HUDEP-2 (cell line): ENCODE data around the gene CD1C.
A peak's percentile ranks its signal among the peaks of the same experiment; 100 is the strongest.
"Not testable (repeated sequence)": the region's sequence is repeated elsewhere in the genome, so short reads cannot be mapped to it uniquely, and the experiment has no call there.

ENCODE experiments used
- DNase-seq, 76 experiments: peaks; one replicate each; lab custom pipeline; 2025; ENCODE audit not compliant: unreplicated experiment in 76 of 76; lab: John Stamatoyannopoulos, UW

Gene CD1C

DNA sequence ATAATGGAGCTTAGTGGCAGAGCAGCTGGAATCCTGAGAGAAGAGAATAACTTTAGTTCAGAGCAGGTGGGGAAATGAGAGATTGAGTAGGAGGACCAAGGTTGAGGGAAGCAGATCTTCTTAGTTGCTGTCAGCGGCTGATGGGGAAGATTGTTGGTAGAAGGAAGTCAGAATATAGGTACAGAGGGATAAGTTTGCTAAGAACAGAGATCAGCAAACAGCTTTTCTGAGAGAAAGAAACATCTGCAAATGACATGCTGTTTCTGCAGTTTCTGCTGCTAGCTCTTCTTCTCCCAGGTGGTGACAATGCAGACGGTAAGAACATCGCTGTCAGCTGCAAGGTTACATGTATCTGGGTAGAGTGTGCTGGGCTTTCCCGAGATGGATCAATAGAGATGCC is at the start of gene CD1C:
TSS of gene CD1C (plus strand) at position 113 of the 400 bp plus-strand sequence. CDS start at position 255, 142 bp downstream.
- DNase-seq: no peak

DNA sequence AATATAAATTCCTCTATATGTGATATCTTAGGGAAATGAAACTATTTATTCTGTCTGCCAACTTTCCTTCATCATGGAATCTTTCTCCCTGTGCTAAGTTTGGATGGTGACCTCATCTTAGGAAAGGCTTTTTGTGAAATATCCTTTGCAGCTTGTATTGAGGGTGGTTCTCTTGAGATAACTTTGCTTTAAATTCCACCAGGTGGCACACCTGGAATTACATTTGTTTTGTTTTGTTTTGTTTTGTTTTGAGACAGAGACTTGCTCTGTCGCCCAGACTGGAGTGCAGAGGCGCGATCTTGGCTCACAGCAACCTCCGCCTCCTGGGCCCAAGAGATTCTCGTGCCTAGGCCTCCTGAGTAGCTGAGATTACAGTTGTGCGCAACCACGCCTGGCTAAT is 43.1 kb upstream of the CD1C start:
- DNase-seq: no peak

DNA sequence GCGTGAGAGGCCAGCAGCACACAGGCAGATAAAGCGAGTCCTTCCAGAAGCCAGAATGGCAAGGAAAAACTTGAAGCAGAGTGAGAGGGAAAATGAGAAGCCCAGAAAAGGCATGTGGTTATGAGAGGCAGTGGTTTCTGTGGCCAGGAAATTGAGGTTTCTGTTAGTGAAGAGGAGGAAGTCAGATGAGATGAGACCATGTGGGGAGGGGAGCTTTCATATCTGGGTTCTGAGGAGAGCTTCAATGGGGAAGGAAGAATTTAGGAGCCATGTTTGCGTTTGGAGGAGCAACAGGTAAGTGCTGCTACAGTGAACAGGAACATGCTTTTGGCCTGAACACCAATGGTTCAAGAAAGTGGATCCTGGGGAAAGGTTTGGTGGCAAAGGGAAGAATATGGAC is 41.6 kb upstream of the CD1C start:
- DNase-seq: no peak

DNA sequence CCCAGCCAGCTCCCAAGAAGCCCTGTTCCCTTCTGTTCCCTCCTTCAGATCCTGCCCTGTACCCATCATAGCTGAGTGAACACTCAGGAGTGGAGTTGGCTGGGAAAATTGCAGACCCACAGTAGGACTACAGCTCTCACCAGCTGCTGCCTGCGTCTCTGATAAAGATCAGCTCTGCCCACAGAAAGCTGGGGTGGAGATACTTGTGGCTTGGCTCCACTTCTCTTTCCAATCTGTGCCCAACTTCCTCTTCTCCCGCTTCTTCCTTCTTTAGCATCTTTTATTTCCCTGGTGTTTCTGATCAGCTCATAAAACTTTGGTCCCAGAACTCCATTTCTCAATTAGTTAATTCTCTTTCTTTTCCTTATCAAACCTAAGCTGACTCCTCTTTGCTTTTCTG is 41.0 kb upstream of the CD1C start:
- DNase-seq: no peak

DNA sequence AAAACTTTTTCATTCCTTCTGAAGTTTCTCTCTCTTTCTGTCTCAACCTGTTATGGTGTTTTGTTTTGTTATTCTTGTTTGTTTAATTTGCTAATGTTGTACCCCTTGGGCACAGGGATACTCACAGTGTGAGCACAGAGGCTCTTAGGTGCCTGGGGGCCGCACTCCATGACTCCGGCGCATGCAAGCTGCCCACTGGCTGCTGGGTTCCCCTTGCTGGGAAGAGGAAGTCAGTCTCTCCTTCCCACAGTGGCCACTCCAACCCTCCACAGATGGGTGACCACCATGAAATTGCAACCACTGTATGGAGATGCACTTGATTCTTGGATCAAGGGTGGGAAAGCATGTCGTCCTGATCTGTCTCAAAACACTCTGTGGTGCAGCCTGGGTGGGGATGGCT is 40.1 kb upstream of the CD1C start:
- no peak for DNase-seq

DNA sequence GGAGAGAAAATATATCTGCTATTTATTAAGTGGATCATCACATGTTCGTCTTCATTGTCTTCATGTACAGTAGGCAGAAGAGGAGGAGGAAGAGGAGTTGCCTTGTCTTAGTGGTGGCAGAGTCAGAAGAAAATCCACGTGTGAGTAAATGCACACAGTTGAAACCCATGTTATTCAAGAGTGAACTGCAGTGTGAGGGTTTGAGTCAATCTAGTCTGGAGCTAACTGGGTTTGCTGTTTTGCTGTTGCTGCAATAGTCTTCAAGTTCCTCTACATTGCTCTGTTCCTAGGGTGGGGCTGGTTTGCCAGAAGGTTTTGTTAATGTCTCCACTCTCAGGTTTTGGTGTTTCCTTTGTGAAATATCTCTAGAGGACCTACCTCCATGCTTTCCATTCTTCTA is 38.6 kb upstream of the CD1C start:
- no peak for DNase-seq

DNA sequence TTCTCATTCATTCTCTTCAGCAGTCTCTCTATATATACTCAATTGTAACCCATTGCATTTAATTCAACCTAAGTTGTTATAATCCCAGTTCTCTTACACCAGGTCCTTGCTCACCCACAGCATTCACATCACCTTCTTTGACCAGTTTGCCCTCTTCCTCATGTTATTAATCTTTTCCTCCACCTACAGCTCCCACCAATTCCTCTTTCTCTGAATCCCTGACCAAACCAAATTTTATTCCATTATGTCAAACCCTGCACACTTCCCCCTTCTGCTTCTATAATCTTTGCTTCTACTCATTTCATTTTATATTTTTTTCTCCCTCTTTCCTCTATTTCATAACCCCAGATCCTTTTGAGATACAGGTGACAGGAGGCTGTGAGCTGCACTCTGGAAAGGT is 34.1 kb upstream of the CD1C start:
- DNase-seq: no peak

DNA sequence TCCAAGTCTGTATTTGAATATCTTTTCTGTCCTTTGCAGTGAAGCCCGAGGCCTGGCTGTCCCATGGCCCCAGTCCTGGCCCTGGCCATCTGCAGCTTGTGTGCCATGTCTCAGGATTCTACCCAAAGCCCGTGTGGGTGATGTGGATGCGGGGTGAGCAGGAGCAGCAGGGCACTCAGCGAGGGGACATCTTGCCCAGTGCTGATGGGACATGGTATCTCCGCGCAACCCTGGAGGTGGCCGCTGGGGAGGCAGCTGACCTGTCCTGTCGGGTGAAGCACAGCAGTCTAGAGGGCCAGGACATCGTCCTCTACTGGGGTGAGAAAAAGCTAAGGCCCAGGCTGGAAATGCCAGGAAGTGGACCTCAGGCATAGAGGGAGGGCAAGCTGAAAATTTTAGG is 33.0 kb upstream of the CD1C start:
- not testable (repeated sequence) for DNase-seq

DNA sequence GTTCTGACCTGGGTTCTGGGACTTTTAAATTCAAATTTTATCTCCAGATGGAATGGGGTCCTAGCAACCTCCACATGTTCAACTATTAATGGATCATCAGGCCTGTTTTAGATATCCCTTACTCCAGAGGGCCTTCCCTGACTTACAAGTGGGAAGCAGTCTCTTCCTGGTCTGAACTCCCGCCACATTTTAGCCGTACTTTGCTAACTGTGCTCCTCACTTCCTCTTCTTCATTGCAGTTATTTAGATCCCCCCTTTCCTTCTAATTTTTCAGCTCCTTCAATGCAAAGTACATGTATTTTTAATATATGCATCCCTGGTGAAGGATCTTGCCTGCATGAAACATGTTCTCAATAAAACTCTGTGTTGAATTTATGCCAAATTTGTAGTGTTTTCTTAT is 31.8 kb upstream of the CD1C start:
- DNase-seq: no peak

DNA sequence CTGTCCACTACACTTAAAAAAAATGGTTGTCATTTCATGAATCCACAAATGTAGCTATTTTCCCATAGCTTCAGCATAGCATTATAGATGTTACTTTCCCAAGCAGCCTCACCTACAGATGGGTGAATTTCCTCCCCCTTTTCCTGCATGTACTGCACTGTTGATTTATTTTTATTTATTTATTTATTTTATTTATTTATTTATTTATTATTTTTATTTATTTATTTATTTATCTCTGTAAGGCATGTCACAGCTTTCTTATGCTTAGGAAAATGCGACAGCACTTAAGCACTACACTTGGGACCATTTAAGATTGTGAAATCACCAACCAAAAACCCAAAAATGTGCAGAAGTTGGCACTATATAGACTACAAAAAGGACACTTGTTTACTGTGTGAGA is 30.6 kb upstream of the CD1C start:
- DNase-seq: no peak

DNA sequence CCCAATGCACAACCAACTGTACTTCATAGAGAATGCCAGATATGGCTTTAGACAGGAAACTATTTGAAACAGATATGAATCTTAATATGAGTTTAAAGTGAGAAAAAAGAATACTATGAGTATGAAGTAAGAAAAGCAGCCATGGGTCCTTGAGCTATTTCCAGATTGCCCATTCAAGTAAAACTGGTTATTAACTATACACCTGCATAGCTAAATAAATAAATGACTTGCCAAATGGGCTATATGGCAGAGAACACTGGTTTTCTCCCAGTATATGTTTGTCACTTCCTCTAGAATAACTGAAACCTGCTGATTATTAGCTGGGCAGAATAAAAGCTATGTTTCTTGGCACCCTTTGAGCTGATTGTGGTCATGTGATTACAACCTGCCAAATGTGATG is 17.0 kb upstream of the CD1C start:
- DNase-seq: no peak

DNA sequence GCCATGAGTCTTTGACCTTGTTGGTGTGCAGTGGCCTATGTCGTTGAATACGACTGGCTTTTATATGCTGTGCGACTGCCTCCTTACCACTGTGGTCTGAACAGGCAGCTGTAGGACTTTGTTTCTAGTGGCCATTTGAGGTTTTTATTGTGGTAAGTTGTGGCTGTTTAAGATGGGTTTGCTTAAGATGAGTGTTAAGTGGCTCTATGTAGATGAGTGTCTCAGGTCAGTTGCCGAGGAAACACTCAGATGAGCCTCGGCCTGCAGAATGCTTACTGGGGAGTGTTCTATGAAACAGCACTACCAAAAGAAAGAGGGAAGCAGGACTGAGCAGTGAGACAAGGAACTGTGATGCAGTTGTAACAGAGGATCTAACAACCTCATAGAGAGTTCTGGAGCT is 14.9 kb upstream of the CD1C start:
- DNase-seq: peak in 1 of 76 experiments; percentile 1

DNA sequence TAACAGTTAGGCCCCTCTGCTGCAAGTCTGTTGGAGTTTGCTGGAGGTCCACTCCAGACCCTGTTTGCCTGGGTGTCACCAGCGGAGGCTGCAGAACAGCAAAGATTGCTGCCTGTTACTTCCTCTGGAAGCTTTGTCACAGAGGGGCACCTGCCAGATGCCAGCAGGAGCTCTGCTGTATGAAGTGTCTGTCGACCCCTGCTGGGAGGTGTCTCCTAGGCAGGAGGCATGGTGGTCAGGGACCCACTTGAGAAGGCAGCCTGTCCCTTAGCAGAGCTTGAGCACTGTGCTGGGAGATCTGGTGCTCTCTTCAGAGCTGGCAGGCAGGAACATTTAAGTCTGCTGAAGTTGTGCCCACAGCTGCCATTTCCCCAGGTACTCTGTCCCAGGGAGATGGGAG is 7.3 kb upstream of the CD1C start:
- DNase-seq: not testable (repeated sequence)

DNA sequence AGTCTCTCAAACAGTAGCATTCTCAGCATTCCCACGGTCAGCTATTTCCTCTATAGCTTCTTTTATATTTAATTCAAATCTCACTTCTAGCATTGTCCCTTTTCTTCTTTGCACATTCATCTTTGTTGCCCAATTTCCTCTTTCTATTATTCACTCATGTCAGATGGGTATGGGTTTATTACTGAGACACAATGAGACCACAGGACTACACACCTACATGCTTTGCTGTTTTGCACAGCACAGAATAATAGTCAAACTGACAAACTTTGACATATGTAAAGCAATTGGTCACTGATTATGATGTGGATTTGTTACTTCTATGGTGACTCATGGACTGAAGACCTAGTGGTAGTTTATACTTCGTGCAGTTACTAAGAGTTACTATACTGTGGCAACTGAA is 5.8 kb upstream of the CD1C start:
- no peak for DNase-seq

DNA sequence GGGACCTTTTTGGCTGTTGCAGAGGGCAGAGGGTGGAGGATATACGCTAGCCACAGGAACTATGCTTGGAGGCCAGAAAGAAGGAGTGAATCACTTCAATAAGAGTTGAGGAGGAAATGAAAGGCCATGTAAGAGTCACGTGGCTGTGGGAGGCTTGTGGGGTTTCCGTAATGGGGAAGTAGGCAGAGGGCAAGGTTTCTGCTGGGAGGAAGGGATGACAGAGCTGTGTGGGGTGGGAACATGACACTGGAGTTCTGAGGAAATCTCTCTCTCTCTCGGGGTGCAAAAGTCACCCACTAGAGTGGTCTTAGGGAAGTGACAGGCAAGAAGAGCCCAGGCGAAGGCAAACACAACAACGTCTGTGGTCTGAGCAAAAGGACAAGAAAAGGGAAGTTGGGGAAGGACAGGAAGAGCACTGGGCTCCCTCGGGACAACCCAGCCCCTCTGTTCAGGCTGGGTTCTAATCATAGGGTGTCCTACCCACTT is 3.9 kb upstream of the CD1C start:
- DNase-seq: peak in 4 of 76 experiments; percentile 0 to 2 (median 2)

DNA sequence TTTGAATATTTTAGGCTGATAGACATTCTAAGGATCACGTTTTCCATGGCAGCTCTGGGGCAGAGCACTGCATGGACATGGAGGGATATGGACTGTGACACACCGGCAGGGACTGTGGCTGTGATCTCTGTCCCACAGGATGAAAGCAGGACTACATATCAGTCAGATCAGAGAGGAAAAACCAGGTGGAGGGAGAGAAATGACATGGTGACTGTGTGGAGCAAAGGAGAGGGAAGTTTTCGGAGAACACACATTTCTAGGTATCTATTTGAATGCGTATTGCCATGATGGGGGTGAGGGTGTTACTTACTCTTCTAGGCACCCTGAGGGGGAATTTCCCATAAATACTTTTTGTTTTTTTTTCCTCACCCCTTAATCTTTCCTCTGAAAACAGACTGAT is 3.2 kb upstream of the CD1C start:
- no peak for DNase-seq

DNA sequence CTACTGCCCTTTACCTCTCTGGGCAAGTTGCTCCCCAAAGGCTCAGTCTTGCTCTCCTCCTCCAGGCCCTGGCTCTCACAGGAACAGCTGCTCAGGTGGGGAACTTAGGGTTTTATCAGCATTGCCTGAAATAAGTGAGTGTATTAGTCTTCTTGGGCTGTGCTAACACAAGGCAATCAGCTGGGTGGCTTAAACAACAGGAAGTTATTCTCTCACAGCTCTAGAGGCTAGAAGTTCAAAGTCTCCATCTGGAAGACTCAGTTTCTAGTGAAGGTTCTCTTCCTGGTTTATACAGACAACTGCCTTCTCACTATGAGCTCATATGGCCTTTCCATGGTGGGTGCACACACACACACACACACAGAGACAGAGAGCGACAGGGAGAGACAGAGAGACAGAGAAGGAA is 2.8 kb upstream of the CD1C start:
- no peak for DNase-seq

DNA sequence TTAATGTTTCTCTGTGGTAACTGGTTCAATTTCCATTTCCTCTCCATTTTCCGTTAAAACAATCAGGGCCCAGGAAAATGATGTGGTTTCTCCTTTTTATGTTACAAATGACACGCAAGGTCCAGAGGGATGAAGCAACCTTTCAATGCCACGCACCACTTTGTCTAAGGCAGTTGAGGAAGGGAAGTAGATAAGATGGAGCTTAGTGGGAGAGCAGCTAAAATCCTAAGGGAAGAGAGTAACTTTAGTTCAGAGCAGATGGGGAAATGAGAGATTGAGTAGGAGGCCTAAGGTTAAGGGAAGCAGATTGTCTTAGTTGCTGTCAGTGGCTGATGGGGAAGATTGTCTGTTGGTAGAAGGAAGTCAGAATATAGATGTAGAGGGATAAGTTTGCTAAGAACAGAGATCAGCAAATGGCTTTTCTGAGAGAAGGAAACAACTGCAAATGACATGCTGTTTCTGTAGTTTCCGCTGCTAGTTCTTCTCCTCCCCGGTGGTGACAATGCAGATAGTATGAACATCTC is 660 bp downstream of the CD1C start:
- DNase-seq: no peak

DNA sequence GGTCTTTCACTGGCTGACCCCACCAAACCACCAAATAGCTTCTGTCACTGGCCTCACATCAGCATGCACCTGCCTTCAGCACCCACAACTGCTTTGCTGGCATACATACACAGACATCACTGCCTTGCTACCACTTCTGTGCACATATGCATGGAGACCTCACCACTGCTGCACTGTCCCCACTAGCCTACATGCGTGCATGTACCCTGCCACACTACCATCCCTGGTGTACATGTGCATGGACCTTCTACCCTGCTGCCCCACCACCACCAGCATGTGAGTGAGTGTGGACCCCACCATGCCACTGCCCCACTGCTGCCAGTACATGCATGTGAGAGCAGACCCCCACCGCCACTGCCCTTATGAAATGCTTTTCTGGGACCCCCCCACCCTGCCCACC is 6.1 kb downstream of the CD1C start:
- DNase-seq: no peak

DNA sequence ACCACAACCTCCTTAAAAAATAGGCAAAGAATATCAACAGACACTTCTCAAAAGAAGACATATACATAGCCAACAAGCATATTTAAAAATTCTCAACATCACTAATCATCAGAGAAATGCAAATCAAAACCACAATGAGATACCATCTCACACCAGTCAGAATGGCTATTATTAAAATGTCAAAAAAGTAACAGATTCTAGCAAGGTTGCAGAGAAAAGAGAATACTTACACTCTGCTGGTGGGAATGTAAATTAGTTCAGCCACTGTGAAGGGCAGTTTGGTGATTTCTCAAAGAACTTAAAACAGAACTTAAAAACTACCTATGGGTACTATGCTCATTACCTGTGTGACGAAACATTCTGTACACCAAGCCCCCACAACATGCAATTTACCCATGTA is 20.9 kb downstream of the CD1C start:
- no peak for DNase-seq

DNA sequence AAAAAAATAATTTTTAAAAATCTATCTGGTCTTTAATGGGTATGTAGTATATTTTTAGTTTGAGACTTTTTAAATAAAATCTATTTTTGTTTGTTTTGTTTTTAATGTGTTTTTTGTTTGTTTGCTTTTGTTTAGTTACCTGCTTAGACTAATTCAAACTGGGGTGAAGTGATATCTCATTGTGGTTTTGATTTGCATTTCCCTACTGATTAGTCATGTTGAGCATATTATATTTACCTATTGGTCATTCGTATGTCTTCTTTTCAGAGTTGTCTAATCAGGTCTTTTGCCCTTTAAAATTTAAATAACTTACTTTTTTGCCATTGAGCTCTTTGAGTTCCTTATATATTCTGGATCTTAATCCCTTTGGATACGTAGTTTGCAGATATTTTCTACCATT is 21.3 kb downstream of the CD1C start:
- no peak for DNase-seq

DNA sequence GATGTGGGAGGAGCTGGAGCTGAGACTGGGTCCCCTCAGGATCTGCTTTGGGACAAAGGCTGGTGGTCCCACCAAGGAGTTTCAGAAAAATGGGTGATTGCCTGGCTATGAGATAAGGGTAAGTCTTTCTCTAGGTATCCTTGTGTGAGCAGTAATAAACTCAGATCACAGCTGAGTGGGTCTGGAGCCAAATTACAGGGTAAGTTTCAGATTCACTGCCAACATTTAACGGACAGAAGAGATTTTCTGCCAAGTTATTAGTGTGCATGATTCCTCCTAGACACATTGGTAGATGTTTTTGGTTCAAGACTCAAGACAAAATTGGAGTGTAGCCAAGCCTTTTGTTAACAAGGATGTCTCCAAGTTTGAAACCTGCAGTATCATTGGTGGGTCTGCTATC is 34.1 kb downstream of the CD1C start:
- DNase-seq: no peak

DNA sequence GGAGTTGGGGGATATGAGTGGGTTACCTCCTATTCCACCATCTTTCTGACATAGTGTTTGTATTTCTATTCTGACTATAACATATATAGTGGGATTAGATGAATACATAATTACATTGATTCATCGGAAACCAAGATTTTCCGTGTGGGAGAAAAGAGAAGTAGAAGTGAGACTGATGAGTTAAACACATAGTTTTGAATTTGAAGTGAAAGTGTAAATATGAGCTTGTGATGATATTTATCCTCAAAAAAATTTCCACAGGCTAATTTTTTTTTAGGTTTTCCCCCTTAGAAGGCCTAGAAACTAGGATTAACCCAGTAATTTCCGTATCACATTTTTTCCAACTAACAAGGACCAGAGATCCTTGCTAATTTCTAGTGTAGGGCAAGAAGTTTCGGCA is 34.7 kb downstream of the CD1C start:
- DNase-seq: no peak
